K562 (cell line): ENCODE measurements around the gene IL4I1. TPM values are rescaled to one million over a fixed set of nuclear protein-coding genes. Genes with fewer than 3 reads are reported as not detected.

ENCODE experiments used
- CBX1 ChIP-seq: sonication (generic); IDR thresholded peaks from 2 replicates; pipeline ENCODE4 v1.6.1; 2016; ENCODE audit warnings: antibody characterized with exemption, low read depth, mild to moderate bottlenecking
- CREB3 ChIP-seq: fragments of 450-650 bp; conservative IDR thresholded peaks from 2 replicates; pipeline ENCODE4 v1.6.1; 2016; ENCODE audit warnings: missing genetic modification characterization, low read depth, mild to moderate bottlenecking, missing compliant biosample characterization, moderate library complexity
- ELF4 ChIP-seq: fragments of 450-650 bp; formaldehyde crosslinking; IDR thresholded peaks from 2 replicates; pipeline ENCODE4 v1.4.0; 2022; ENCODE audit warnings: missing genetic modification characterization
- HDAC6 ChIP-seq: IDR thresholded peaks from 2 replicates; pipeline ENCODE4 v1.6.1; 2012; ENCODE audit warnings: low read depth, mild to moderate bottlenecking, control low read depth, inconsistent platforms, low read length, moderate library complexity
- HMG20A ChIP-seq: fragments of 450-650 bp; formaldehyde crosslinking; conservative IDR thresholded peaks from 2 replicates; pipeline ENCODE4 v1.4.0; 2020; ENCODE audit warnings: mild to moderate bottlenecking, mixed read lengths
- KHSRP ChIP-seq: fragments of 450-650 bp; IDR thresholded peaks from 2 replicates; pipeline ENCODE4 v1.6.1; 2017
- MAX ChIP-seq: sonication (generic); formaldehyde crosslinking; IDR thresholded peaks from 2 replicates; pipeline ENCODE4 v1.9.0; 2022; ENCODE audit warnings: mild to moderate bottlenecking, missing genetic modification reagents
- MCM2 ChIP-seq: fragments of 450-650 bp; IDR thresholded peaks from 2 replicates; pipeline ENCODE4 v1.6.1; 2017; ENCODE audit warnings: low read depth, mild to moderate bottlenecking
- MTA3 ChIP-seq: fragments of 450-650 bp; formaldehyde crosslinking; IDR thresholded peaks from 2 replicates; pipeline ENCODE4 v1.6.1; 2017; ENCODE audit warnings: mild to moderate bottlenecking, borderline replicate concordance
- NCOA2 ChIP-seq, 2 experiments: fragments of 450-650 bp; IDR thresholded peaks; 2 replicates each; pipeline ENCODE4 v1.6.1; 2018; ENCODE audit warnings: mild to moderate bottlenecking in 2 of 2, moderate library complexity in 1 of 2; ENCODE audit not compliant: partially characterized antibody in 2 of 2
- PBX2 ChIP-seq, 2 experiments: IDR thresholded peaks in 1 of 2; conservative IDR thresholded peaks in 1 of 2; 2 replicates each; pipeline ENCODE4 v1.6.1; 2016; ENCODE audit warnings: low read depth in 2 of 2, mild to moderate bottlenecking in 1 of 2, missing compliant biosample characterization in 1 of 2, missing genetic modification characterization in 1 of 2, moderate library complexity in 1 of 2
- POLR2G ChIP-seq: fragments of 200-400 bp; formaldehyde crosslinking; IDR thresholded peaks from 2 replicates; pipeline ENCODE4 v1.6.1; 2017; ENCODE audit warnings: low read depth, mild to moderate bottlenecking, antibody characterized with exemption, low read length, moderate library complexity
- RCOR1 ChIP-seq, 2 experiments: IDR thresholded peaks; 2 replicates each; pipeline ENCODE4 v1.6.1; 2012; ENCODE audit warnings: low read depth in 2 of 2, low read length in 2 of 2, borderline replicate concordance in 1 of 2, improper control_type of control experiment in 1 of 2
- SLC30A9 ChIP-seq: fragments of 250-450 bp; sonication (Bioruptor Pico); IDR thresholded peaks from 2 replicates; pipeline ENCODE4 v1.8.0; 2022; ENCODE audit warnings: mild to moderate bottlenecking, moderate library complexity
- SMARCB1 ChIP-seq: IDR thresholded peaks from 2 replicates; pipeline ENCODE4 v1.6.1; 2011; ENCODE audit warnings: improper control_type of control experiment, low read depth; ENCODE audit not compliant: insufficient read length
- TAF15 ChIP-seq: fragments of 200-400 bp; formaldehyde crosslinking; IDR thresholded peaks from 2 replicates; pipeline ENCODE4 v1.6.1; 2017; ENCODE audit warnings: mild to moderate bottlenecking, low read depth, low read length, moderate library complexity
- TOE1 ChIP-seq, 2 experiments: fragments of 450-650 bp in 1 of 2; sonication (generic) in 1 of 2; formaldehyde crosslinking in 1 of 2; IDR thresholded peaks; 2 replicates each; pipeline versions ENCODE4 v1.7.1 to v1.8.0; 2016 to 2022; ENCODE audit warnings: borderline replicate concordance in 2 of 2, mild to moderate bottlenecking in 2 of 2, antibody characterized with exemption in 1 of 2, inconsistent platforms in 1 of 2, low read depth in 1 of 2, missing genetic modification reagents in 1 of 2, moderate library complexity in 1 of 2
- ZBED1 ChIP-seq: IDR thresholded peaks from 2 replicates; pipeline ENCODE4 v1.6.1; 2014
- ZNF124 ChIP-seq: sonication (generic); formaldehyde crosslinking; IDR thresholded peaks from 2 replicates; pipeline ENCODE4 v1.8.1; 2022; ENCODE audit warnings: missing genetic modification reagents
- ZNF3 ChIP-seq: fragments of 250-450 bp; sonication (Bioruptor Pico); IDR thresholded peaks from 2 replicates; pipeline ENCODE4 v1.5.0; 2021; ENCODE audit warnings: mild to moderate bottlenecking, moderate library complexity
- ZNF384 ChIP-seq: IDR thresholded peaks from 2 replicates; pipeline ENCODE4 v1.6.1; 2012; ENCODE audit warnings: low read depth, low read length, improper control_type of control experiment
- ZNF408 ChIP-seq: fragments of 250-450 bp; sonication (Bioruptor Pico); IDR thresholded peaks from 2 replicates; pipeline ENCODE4 v1.4.0; 2020; ENCODE audit warnings: low read depth, mild to moderate bottlenecking, moderate library complexity
- ZNF507 ChIP-seq: conservative IDR thresholded peaks from 2 replicates; pipeline ENCODE4 v1.6.1; 2017; ENCODE audit warnings: missing genetic modification characterization, missing compliant biosample characterization
- ZNF785 ChIP-seq: fragments of 250-450 bp; sonication (Bioruptor Pico); IDR thresholded peaks from 2 replicates; pipeline ENCODE4 v1.4.0; 2020; ENCODE audit warnings: mild to moderate bottlenecking
- polyA plus RNA-seq, 8 experiments: library from polyadenylated mRNA; depleted of rRNA in 4 of 8; stranded (reverse) in 5 of 8; unstranded in 3 of 8; fragments of >200 nt; fragmentation: Nextera tagmentation in 2 of 8; fragmentation: Illumina TruSeq in 1 of 8; extraction: Ambion mirVana in 2 of 8; extraction: Trizol in 1 of 8; gene quantifications; 2 replicates each; pipeline versions ENCODE4 v1.2.1 to v1.2.3, GENCODE V29; 2011 to 2014; ENCODE audit warnings: inconsistent platforms in 1 of 8, missing spikeins in 1 of 8
- total RNA-seq, 7 experiments: library from RNA; depleted of rRNA in 6 of 7; stranded (reverse); fragments of >200 nt in 6 of 7; fragmentation: Illumina TruSeq in 2 of 7; extraction: Trizol in 2 of 7; gene quantifications; 2 replicates each; pipeline versions ENCODE4 v1.2.1 to v1.2.3, GENCODE V29; 2011 to 2021; ENCODE audit warnings: low replicate concordance in 1 of 7

The IL4I1 gene
- total and polyA plus RNA-seq, 9 of the 15 experiments (the other 6 are each of a cell fraction or from before 2014, with no cell fraction given) = 0.06 to 0.95 (median 0.43) TPM; not detected in 2

DNA sequence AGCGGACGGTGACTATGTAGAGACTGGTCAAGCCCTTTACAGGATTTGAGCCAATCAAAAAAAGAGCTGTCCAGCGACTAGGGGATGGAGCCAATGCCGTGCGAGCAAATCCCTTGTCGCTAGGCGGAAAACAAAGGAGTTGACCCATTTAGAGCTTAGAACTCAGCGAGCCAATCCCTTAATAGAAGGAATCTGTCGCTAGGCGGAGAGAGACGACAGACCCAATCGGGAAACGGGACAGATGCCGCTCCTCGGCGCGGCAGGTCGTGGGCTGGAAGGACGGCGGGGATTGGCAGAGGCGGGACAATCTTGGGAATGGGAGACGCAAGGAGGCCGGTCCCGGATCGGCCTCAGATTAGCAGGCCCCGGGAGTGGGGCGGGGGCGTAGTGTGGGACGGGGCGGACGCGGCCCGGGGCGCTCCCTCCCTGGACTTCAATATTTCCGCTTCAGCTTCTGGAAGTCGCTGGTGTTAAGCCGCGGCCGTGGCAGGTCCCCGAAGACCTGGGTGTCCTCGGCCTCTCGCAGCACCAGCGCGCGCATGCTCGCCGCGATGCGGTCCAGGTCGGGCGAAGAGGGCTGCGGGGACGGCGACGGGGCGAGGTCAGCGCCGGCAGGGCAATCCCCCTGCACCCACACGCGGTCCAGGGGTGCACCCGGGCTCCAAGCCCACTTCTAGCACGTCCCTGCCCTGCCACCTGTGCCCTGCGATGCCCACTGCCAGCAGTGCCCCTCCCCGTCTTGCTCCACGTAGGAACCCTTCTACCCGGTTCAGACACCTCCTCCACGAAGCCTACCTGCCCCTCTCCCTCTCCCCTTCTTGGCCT is 27.0 kb downstream of the IL4I1 start (continued):
- TF ChIP-seq ZNF408 (CRISPR knock-in tag) = no peak
- 0 out of 2 replicates have a peak, but pooled peaks have one; percentile 10 for TF ChIP-seq CBX1
- no peak for TF ChIP-seq TAF15
- TF ChIP-seq SLC30A9 = no peak
- peak; percentile 40; the same call in 1 of the 2 replicates for TF ChIP-seq MTA3
- no peak for TF ChIP-seq MCM2
- TF ChIP-seq CREB3 = no peak
- TF ChIP-seq HDAC6 = no peak
- TF ChIP-seq ELF4 = 0 out of 2 replicates have a peak, but pooled peaks have one; percentile 21
- no peak for TF ChIP-seq PBX2 (CRISPR knock-in tag; IDR thresholded peaks at IDR 0.05; ENCODE audit: low read depth)
- TF ChIP-seq PBX2 (tag; conservative IDR thresholded peaks at IDR 0.05; ENCODE audit: low read depth) = no peak
- TF ChIP-seq ZNF785 = no peak
- TF ChIP-seq POLR2G = peak; percentile 74
- TF ChIP-seq ZNF124 (CRISPR knock-in tag) = no peak
- peak; percentile 69; the same call in 1 of the 2 replicates for TF ChIP-seq MAX (CRISPR knock-in tag)
- TF ChIP-seq ZNF3 (CRISPR knock-in tag) = no peak
- TF ChIP-seq TOE1 (IDR thresholded peaks at IDR 0.05; ENCODE audit: borderline replicate concordance) = 0 out of 2 replicates have a peak, but pooled peaks have one; percentile 22
- no peak for TF ChIP-seq TOE1 (CRISPR knock-in tag; IDR thresholded peaks at IDR 0.05; ENCODE audit: borderline replicate concordance, low read depth)
- no peak for TF ChIP-seq ZNF507
- TF ChIP-seq SMARCB1 = no peak
- TF ChIP-seq ZNF384 = no peak
- TF ChIP-seq RCOR1 (IDR thresholded peaks at IDR 0.05; ENCODE audit: borderline replicate concordance in 1 of 2, low read depth in 2 of 2, low read length in 2 of 2) = peak in 1 of 2 experiments; percentile 62; a peak in 1 of 4 replicates
- TF ChIP-seq NCOA2 (IDR thresholded peaks at IDR 0.05; ENCODE audit: partially characterized antibody in 2 of 2) = no peak
- TF ChIP-seq HMG20A = no peak
- no peak for TF ChIP-seq ZBED1
- TF ChIP-seq KHSRP = no peak
